IMR-90 (cell line): ENCODE data around the gene KLF7. TPM values are rescaled to one million over a fixed set of nuclear protein-coding genes. Genes with fewer than 3 reads are reported as not detected.

Experiments used
- ATAC-seq: fragments of 200-7000 bp; cut with Tn5 transposase; 2 replicates; pipeline ENCODE4 v1.9.1; 2020; ENCODE audit warnings: low read depth, mild to moderate bottlenecking, moderate library complexity
- Bru-seq: library from RNA; stranded (reverse); fragments of 400-500 nt; gene quantifications from one replicate; lab custom pipeline; 2021; lab: Mats Ljungman, UMichigan
- BruChase-seq, 2 experiments: library from RNA; stranded (reverse); fragments of 400-500 nt; gene quantifications; one replicate each; lab custom pipeline; 2021; lab: Mats Ljungman, UMichigan
- BruUV-seq: library from RNA; stranded (reverse); fragments of 400-500 nt; replicated peaks from 2 replicates; lab custom pipeline; 2021; lab: Mats Ljungman, UMichigan
- CTCF ChIA-PET: fragments of 300-600 bp; formaldehyde crosslinking; extraction: SDS; loops from one replicate; lab custom pipeline; 2021; ENCODE audit warnings: antibody characterized with exemption; lab: Yijun Ruan, JAX
- POLR2A ChIA-PET: fragments of 300-600 bp; sonication (Branson Sonifier 250); formaldehyde crosslinking; loops from one replicate; lab custom pipeline; 2022; ENCODE audit warnings: antibody characterized with exemption; ENCODE audit not compliant: unreplicated experiment; lab: Charles Lee
- DNase-seq: peaks from one replicate; pipeline ENCODE4 v3.0.0; 2013
- H2AFZ ChIP-seq: replicated peaks from 2 replicates; pipeline ENCODE3; 2013; ENCODE audit warnings: low read length, mild to moderate bottlenecking; ENCODE audit not compliant: poor library complexity
- H2AK5ac ChIP-seq: 2 replicates; pipeline ENCODE4 v1.6.1; 2013; ENCODE audit warnings: low read depth, low read length, inconsistent platforms
- H2AK9ac ChIP-seq: replicated peaks from 2 replicates; pipeline ENCODE3; 2013; ENCODE audit warnings: mild to moderate bottlenecking, low read depth, low read length, moderate library complexity; ENCODE audit not compliant: poor library complexity
- H2BK120ac ChIP-seq: 2 replicates; pipeline ENCODE4 v1.6.1; 2013; ENCODE audit warnings: low read depth, low read length, inconsistent platforms
- H2BK15ac ChIP-seq: 3 replicates; pipeline ENCODE4 v1.6.1; 2013; ENCODE audit warnings: low read depth, low read length, inconsistent platforms
- H2BK20ac ChIP-seq: 2 replicates; pipeline ENCODE4 v1.6.1; 2013; ENCODE audit warnings: low read depth, mild to moderate bottlenecking, inconsistent platforms, low read length, moderate library complexity
- H2BK5ac ChIP-seq: 2 replicates; pipeline ENCODE4 v1.6.1; 2013; ENCODE audit warnings: mild to moderate bottlenecking, low read depth, low read length, inconsistent platforms; ENCODE audit not compliant: poor library complexity, severe bottlenecking
- H3K14ac ChIP-seq: replicated peaks from 2 replicates; pipeline ENCODE4 v1.6.1; 2013; ENCODE audit warnings: low read depth, low read length, inconsistent platforms
- H3K18ac ChIP-seq: 2 replicates; pipeline ENCODE4 v1.6.1; 2013; ENCODE audit warnings: low read depth, low read length, control low read depth
- H3K23ac ChIP-seq: 2 replicates; pipeline ENCODE4 v1.6.1; 2013; ENCODE audit warnings: low read depth, low read length, inconsistent platforms
- H3K27ac ChIP-seq: 2 replicates; pipeline ENCODE4 v1.5.1; 2013; ENCODE audit warnings: mild to moderate bottlenecking, control low read depth, low read length; ENCODE audit not compliant: insufficient read depth
- H3K27me3 ChIP-seq: 2 replicates; pipeline ENCODE4 v1.6.1; 2013; ENCODE audit warnings: low read length; ENCODE audit not compliant: control insufficient read depth, insufficient read depth
- H3K36me3 ChIP-seq: 2 replicates; pipeline ENCODE4 v1.6.1; 2013; ENCODE audit warnings: low read length, mixed read lengths; ENCODE audit not compliant: control insufficient read depth, insufficient read depth
- H3K4ac ChIP-seq: 2 replicates; pipeline ENCODE4 v1.6.1; 2013; ENCODE audit warnings: low read depth, low read length, inconsistent platforms
- H3K4me1 ChIP-seq: 2 replicates; pipeline ENCODE4 v1.6.1; 2013; ENCODE audit warnings: low read length, mixed read lengths; ENCODE audit not compliant: control insufficient read depth, insufficient read depth
- H3K4me2 ChIP-seq: 2 replicates; pipeline ENCODE4 v1.6.1; 2013; ENCODE audit warnings: low read depth, mild to moderate bottlenecking, control low read depth, low read length, moderate library complexity
- H3K4me3 ChIP-seq: 2 replicates; pipeline ENCODE4 v1.5.1; 2013; ENCODE audit warnings: low read depth, mild to moderate bottlenecking, control low read depth, low read length, moderate library complexity; ENCODE audit not compliant: insufficient read depth
- H3K56ac ChIP-seq: 2 replicates; pipeline ENCODE4 v1.6.1; 2013; ENCODE audit warnings: low read length, inconsistent platforms; ENCODE audit not compliant: insufficient read depth; ENCODE audit errors: extremely low read depth
- H3K79me1 ChIP-seq, 2 experiments: 2 replicates each; pipeline ENCODE4 v1.6.1; 2013; ENCODE audit warnings: low read length in 2 of 2, inconsistent platforms in 1 of 2, low read depth in 1 of 2
- H3K9ac ChIP-seq: 2 replicates; pipeline ENCODE4 v1.6.1; 2013; ENCODE audit warnings: low read depth, low read length, control low read depth
- H3K9me1 ChIP-seq: 2 replicates; pipeline ENCODE4 v1.6.1; 2013; ENCODE audit warnings: low read length, inconsistent platforms; ENCODE audit not compliant: insufficient read depth
- H3K9me3 ChIP-seq: 2 replicates; pipeline ENCODE4 v1.6.1; 2013; ENCODE audit warnings: low read length; ENCODE audit not compliant: control insufficient read depth, insufficient read depth
- H4K20me1 ChIP-seq: 2 replicates; pipeline ENCODE4 v1.6.1; 2013; ENCODE audit warnings: low read length, inconsistent platforms; ENCODE audit not compliant: insufficient read depth
- H4K5ac ChIP-seq: 2 replicates; pipeline ENCODE4 v1.6.1; 2013; ENCODE audit warnings: mild to moderate bottlenecking, low read depth, low read length, control low read depth
- H4K8ac ChIP-seq, 2 experiments: 2 replicates each; pipeline ENCODE4 v1.6.1; 2013; ENCODE audit warnings: low read depth in 2 of 2, low read length in 2 of 2, control low read depth in 1 of 2, inconsistent platforms in 1 of 2
- H4K91ac ChIP-seq: 2 replicates; pipeline ENCODE4 v1.6.1; 2013; ENCODE audit warnings: low read depth, low read length, inconsistent platforms; ENCODE audit not compliant: insufficient read depth
- BHLHE40 ChIP-seq: fragments of 150-350 bp; IDR thresholded peaks from 2 replicates; pipeline ENCODE4 v1.6.1; 2016; ENCODE audit warnings: mild to moderate bottlenecking, low read depth, low read length
- CEBPB ChIP-seq: IDR thresholded peaks from 2 replicates; pipeline ENCODE4 v1.6.1; 2012; ENCODE audit warnings: low read depth, low read length, improper control_type of control experiment
- CHD1 ChIP-seq: IDR thresholded peaks from 2 replicates; pipeline ENCODE4 v1.6.1; 2012; ENCODE audit warnings: low read depth, low read length, improper control_type of control experiment
- FOS ChIP-seq: fragments of 150-350 bp; IDR thresholded peaks from 2 replicates; pipeline ENCODE4 v1.6.1; 2016; ENCODE audit warnings: low read depth, low read length
- MAFK ChIP-seq: IDR thresholded peaks from 2 replicates; pipeline ENCODE4 v1.6.1; 2012; ENCODE audit warnings: low read depth, low read length, improper control_type of control experiment
- MXI1 ChIP-seq: IDR thresholded peaks from 2 replicates; pipeline ENCODE4 v1.6.1; 2012; ENCODE audit warnings: low read depth, mild to moderate bottlenecking, low read length, moderate library complexity, borderline replicate concordance
- POLR2A ChIP-seq: IDR thresholded peaks from 2 replicates; pipeline ENCODE4 v1.6.1; 2012; ENCODE audit warnings: mild to moderate bottlenecking, low read depth, low read length
- RAD21 ChIP-seq: IDR thresholded peaks from 2 replicates; pipeline ENCODE4 v1.6.1; 2012; ENCODE audit warnings: low read length, improper control_type of control experiment
- RFX5 ChIP-seq: IDR thresholded peaks from 2 replicates; pipeline ENCODE4 v1.8.0; 2012; ENCODE audit warnings: low read depth, mild to moderate bottlenecking, low read length, moderate library complexity
- WGBS, 2 experiments: methylation state at CpG; one replicate each; pipeline versions ENCODE4 v1.1.5 to v1.1.7; 2013; ENCODE audit warnings: missing lambda C conversion rate in 2 of 2; ENCODE audit not compliant: insufficient read length in 1 of 2; ENCODE audit errors: extremely low coverage in 2 of 2; 5-methylcytosine and 5-hydroxymethylcytosine counted together
- dilution Hi-C: fragments of 300-500 bp; cut with HindIII; formaldehyde crosslinking; loops from one replicate; pipeline ENCODE4 v1.14.3; 2018; ENCODE audit warnings: low sequenced_read_pairs; ENCODE audit not compliant: unreplicated experiment
- in situ Hi-C: fragments of 300-500 bp; cut with MboI; formaldehyde crosslinking; loops from 3 replicates; pipeline ENCODE4 v1.14.3; 2019; ENCODE audit warnings: low sequenced_read_pairs, inconsistent platforms, mixed read lengths
- intact Hi-C: fragments of 100-400 bp; cut with micrococcal nuclease; formaldehyde crosslinking; loops from 2 replicates; pipeline ENCODE4 v1.10.0; 2022
- long read RNA-seq: library from polyadenylated mRNA; unstranded; transcript quantifications from one replicate; pipeline ENCODE4 v2.0.0, GENCODE V29; 2021; ENCODE audit not compliant: unreplicated experiment
- polyA plus RNA-seq, 3 experiments: library from polyadenylated mRNA; depleted of rRNA; stranded (reverse); fragments of >200 nt; gene quantifications; 2 replicates each; pipeline ENCODE4 v1.2.3, GENCODE V29; 2012; ENCODE audit warnings: low replicate concordance in 1 of 3
- total RNA-seq: library from RNA; depleted of rRNA; stranded (reverse); fragments of >200 nt; gene quantifications from 2 replicates; pipeline ENCODE4 v1.2.3, GENCODE V29; 2012; rRNA removed
- TF ChIP-seq, protein P1 (sequence below): conservative IDR thresholded peaks from 2 replicates; pipeline ENCODE4 v1.5.1; 2012; ENCODE audit warnings: mild to moderate bottlenecking, low read depth, low read length, improper control_type of control experiment
- TF ChIP-seq, protein P2 (sequence below): fragments of 150-350 bp; IDR thresholded peaks from 2 replicates; pipeline ENCODE4 v1.6.1; 2016; ENCODE audit warnings: low read depth, mild to moderate bottlenecking, low read length, moderate library complexity, borderline replicate concordance

KLF7 gene
- total RNA-seq (25.3 and 28.5 TPM in 2 replicates), polyA plus RNA-seq (2012; rRNA removed) (23.1 and 24.1 TPM in 2 replicates), Bru-seq, nascent RNA (percentile 99 among the genes with signal in this experiment), BruChase-seq, experiment 1, labeled RNA remaining after a 6-hour chase (percentile 74 among the genes with signal in this experiment), BruChase-seq, experiment 2, labeled RNA remaining after a 2-hour chase (percentile 88 among the genes with signal in this experiment)
- polyA plus RNA-seq (2012; cell fraction: cytosol; rRNA removed) = 5.1 and 8.5 TPM in 2 replicates
- polyA plus RNA-seq (2012; cell fraction: nucleus; rRNA removed; ENCODE audit: low replicate concordance) = 33.0 and 75.4 TPM in 2 replicates
- long read RNA-seq, full-length matches to known transcripts = 8 of 34 reads
- long read RNA-seq, partial matches to known transcripts = 5 of 34 reads
- long read RNA-seq, other reads (novel, unspliced or antisense) = 21 of 34 reads

DNA sequence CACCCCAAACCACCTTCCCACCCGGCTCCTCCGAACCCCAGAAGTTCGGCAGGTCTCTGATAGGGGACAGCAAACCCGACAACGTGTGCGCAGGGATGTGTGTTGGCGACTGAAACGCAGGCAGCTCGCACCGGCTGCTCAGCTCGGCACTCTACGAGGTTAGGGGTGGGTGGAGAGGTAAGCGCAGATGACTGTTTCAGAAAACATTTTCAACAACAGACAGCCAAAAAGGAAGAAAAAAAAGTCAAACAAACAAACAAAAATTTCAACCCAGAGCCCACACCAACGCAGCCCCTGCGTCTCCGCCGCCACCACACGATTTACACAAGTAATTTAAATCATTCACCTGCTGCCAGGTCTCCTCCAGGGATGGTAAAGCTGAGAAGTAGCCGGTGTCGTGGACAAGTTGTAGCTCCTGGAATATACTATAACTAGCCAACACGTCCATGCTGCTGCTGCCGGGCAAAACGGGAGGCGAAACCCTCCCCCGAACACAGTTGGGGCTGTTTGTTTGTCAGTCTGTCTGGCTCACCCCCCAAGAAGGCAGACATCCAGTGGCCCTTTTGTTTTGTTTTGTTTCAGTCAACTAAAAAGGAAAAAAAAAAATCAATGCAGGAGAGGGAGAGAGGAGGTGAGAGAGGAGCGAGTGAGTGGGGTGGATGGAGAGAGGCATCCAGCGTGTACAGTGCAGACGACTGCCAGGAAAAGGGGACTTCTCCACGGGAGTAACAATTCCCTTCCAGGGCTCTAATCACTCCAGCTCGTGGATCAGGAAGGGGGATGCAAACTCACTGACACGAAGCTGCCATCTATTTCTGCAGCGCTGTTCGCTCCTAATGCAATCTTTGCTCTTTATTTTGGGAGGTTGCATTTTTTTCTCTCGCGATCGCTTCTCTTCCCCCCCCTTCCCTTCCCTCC lies at the start of gene KLF7:
Gene KLF7 (minus strand): TSS at position 828 of the 918 bp plus-strand sequence. CDS start 380 bp downstream, at position 448.
- Histone ChIP-seq H3K4me2 (peak within 1 kb of the TSS; percentile 93), H3K56ac (peak within 1 kb of the TSS; percentile 100), H4K20me1 (peaks cover 28% of the 10 kb centered on the region), H3K18ac (peak within 1 kb of the TSS; percentile 98), H3K4ac (peak within 1 kb of the TSS; percentile 100), H3K9me3 (no peaks in the 10 kb centered on the region), H2BK120ac (peak within 1 kb of the TSS; percentile 99), H3K27me3 (no peaks in the 10 kb centered on the region), H3K9me1 (peaks cover 4% of the 10 kb centered on the region), H3K14ac (peak within 1 kb of the TSS; percentile 100), H3K23ac (peak within 1 kb of the TSS; percentile 100), H3K4me3 (peak within 1 kb of the TSS; percentile 94), H3K9ac (peak within 1 kb of the TSS; percentile 98), H3K36me3 (no peaks in the 10 kb centered on the region), H3K27ac (peak within 1 kb of the TSS; percentile 100), H2BK5ac (peak within 1 kb of the TSS; percentile 100), H4K5ac (peak within 1 kb of the TSS; percentile 89), H2BK20ac (peak within 1 kb of the TSS; percentile 95), H4K8ac (peak within 1 kb of the TSS; percentile 98), H2AK5ac (peak within 1 kb of the TSS; percentile 97), H4K91ac (peak within 1 kb of the TSS; percentile 99), H3K79me1 (peaks cover 0 to 44% of the 10 kb centered on the region in 2 experiments; a peak in 2 of 4 replicates), H2AK9ac (peak within 1 kb of the TSS; percentile 98), H2AFZ (peak within 1 kb of the TSS; percentile 87), H2BK15ac (peak within 1 kb of the TSS; percentile 99), H3K4me1 (peaks cover 7% of the 10 kb centered on the region)
- TF ChIP-seq BHLHE40 (no peak), FOS (no peak), RFX5 (no peak), MXI1 (peak; percentile 63), RAD21 (peak; percentile 22), CEBPB (0 out of 2 replicates have a peak, but pooled peaks have one; percentile 4), POLR2A (peak; percentile 60; the same call in 1 of the 2 replicates), CHD1 (peak; percentile 95), MAFK (no peak)
- TF ChIP-seq, protein P1, sequence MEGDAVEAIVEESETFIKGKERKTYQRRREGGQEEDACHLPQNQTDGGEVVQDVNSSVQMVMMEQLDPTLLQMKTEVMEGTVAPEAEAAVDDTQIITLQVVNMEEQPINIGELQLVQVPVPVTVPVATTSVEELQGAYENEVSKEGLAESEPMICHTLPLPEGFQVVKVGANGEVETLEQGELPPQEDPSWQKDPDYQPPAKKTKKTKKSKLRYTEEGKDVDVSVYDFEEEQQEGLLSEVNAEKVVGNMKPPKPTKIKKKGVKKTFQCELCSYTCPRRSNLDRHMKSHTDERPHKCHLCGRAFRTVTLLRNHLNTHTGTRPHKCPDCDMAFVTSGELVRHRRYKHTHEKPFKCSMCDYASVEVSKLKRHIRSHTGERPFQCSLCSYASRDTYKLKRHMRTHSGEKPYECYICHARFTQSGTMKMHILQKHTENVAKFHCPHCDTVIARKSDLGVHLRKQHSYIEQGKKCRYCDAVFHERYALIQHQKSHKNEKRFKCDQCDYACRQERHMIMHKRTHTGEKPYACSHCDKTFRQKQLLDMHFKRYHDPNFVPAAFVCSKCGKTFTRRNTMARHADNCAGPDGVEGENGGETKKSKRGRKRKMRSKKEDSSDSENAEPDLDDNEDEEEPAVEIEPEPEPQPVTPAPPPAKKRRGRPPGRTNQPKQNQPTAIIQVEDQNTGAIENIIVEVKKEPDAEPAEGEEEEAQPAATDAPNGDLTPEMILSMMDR = no peak
- TF ChIP-seq, protein P2, sequence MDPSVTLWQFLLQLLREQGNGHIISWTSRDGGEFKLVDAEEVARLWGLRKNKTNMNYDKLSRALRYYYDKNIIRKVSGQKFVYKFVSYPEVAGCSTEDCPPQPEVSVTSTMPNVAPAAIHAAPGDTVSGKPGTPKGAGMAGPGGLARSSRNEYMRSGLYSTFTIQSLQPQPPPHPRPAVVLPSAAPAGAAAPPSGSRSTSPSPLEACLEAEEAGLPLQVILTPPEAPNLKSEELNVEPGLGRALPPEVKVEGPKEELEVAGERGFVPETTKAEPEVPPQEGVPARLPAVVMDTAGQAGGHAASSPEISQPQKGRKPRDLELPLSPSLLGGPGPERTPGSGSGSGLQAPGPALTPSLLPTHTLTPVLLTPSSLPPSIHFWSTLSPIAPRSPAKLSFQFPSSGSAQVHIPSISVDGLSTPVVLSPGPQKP = no peak
- WGBS, 2 experiments = no CpG with 5 or more reads among the region's 36 CpGs
- ATAC-seq (peak; percentile 3), DNase-seq (peak; percentile 51)
- intact Hi-C loops (loop anchor here (1.0 to 2.0 kb wide), 7 partner anchors 55 to 308 kb away; no protein-coding TSS in a partner anchor), dilution Hi-C loops (no loop called here), in situ Hi-C loops (loop anchor here (5.0 to 25.0 kb wide), 3 partner anchors 72 to 547 kb away; partner anchors contain the start of gene CCNYL1)
- CTCF ChIA-PET = interaction anchor here (0.6 to 1.1 kb wide), 2 partner anchors 61 to 72 kb away, joined by 3 to 4 read pairs; no protein-coding TSS in a partner anchor
- POLR2A ChIA-PET = interaction anchor here (0.5 to 9.1 kb wide), 21 partner anchors 9 to 619 kb away, joined by 3 to 153 read pairs (median 4); no protein-coding TSS in a partner anchor
- TSS peak; percentile 64 for BruUV-seq
